Measurements from ENCODE around the gene FIS1. TPM values are rescaled to one million over a fixed set of nuclear protein-coding genes. Genes with fewer than 3 reads are reported as not detected.
"Not testable (repeated sequence)": the region's sequence is repeated elsewhere in the genome, so short reads cannot be mapped to it uniquely, and the experiment has no call there.

The FIS1 gene
- total RNA-seq, 4 donors from 2014 or later, result 129 to 251 (median 233) TPM

DNA sequence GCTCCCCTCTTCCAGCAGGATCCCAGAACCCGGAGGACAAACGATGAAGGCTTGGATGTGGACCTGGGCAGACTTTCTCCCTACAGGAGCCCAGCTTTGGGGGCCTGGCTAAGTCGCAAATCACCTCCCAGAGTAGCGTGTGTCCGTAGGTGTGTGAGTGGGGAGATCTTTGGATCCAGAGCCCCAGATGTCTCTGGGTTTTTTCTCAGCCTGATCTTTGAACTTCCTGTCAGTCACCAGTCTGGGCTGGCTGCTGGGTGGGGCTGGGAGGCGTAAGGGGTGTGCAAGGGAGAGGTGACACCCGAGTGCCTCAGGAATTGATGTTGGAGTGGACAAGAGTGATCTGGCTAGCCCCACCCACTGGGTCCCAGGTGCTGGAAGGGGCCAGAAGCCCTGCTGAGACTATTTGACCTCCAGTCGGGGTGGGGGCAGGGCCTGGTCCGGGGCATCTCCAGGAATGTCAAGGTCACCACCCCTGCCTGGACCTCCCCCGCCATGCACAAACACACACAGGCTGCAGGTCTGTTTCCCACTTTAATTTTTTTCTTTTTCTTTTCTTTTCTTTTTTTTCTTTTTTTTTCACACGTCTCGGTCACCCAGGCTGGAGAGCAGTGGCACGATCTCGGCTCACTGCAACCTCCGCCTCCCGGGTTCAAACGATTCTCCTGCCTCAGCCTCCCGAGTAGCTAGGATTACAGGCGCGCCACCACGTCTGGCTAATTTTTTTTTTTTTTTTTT lies 43.9 kb downstream of the FIS1 start, which contains the start of gene MOGAT3:
Gene MOGAT3, minus strand, starts transcription at position 175 of the 738 bp plus-strand sequence. CDS start 182 bp downstream, outside the sequence.
- H3K4me3 ChIP-seq, result no peak within 1 kb of the TSS
- TF ChIP-seq POLR2A (IDR thresholded peaks at IDR 0.05), result no peak
- TF ChIP-seq, protein P1, sequence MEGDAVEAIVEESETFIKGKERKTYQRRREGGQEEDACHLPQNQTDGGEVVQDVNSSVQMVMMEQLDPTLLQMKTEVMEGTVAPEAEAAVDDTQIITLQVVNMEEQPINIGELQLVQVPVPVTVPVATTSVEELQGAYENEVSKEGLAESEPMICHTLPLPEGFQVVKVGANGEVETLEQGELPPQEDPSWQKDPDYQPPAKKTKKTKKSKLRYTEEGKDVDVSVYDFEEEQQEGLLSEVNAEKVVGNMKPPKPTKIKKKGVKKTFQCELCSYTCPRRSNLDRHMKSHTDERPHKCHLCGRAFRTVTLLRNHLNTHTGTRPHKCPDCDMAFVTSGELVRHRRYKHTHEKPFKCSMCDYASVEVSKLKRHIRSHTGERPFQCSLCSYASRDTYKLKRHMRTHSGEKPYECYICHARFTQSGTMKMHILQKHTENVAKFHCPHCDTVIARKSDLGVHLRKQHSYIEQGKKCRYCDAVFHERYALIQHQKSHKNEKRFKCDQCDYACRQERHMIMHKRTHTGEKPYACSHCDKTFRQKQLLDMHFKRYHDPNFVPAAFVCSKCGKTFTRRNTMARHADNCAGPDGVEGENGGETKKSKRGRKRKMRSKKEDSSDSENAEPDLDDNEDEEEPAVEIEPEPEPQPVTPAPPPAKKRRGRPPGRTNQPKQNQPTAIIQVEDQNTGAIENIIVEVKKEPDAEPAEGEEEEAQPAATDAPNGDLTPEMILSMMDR (IDR thresholded peaks at IDR 0.05), result no peak
- peaks cover 0 to 12% of the 10 kb centered on the region in 2 donors for H3K27me3 ChIP-seq
- no peak for DNase-seq
- no peaks in the 10 kb centered on the region for H3K9me3 ChIP-seq
- no peak within 1 kb of the TSS for H3K27ac ChIP-seq
- intact Hi-C loops (cut with DNase I; ENCODE audit: low total_unique reads), result no loop called here
- H3K4me1 ChIP-seq, result peaks cover 0 to 4% of the 10 kb centered on the region in 2 donors
- no peaks in the 10 kb centered on the region for H3K36me3 ChIP-seq

DNA sequence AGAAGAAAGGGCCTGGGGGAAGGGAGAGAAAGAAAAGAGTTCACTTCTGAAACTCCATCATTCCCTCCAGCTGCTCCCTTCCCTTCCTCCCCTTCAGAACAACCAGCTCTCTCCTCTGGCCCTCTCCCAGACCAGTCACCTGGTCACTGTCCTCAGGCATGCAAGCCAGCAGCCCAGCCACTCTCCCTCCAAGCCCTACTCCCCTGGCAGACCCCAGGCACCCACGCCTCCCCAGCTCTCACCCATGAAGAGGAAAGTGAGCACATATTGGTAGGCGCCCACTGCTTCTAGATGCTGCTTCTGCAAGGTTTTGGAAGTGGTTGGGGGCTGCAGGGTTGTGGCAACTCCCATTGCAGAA lies 44.4 kb downstream of the FIS1 start:
- Histone ChIP-seq H3K27ac (no peak overlapping the region), H3K9me3 (no peaks in the 10 kb centered on the region), H3K4me3 (no peak overlapping the region), H3K4me1 (peaks cover 0 to 4% of the 10 kb centered on the region in 2 donors), H3K27me3 (peaks cover 0 to 12% of the 10 kb centered on the region in 2 donors), H3K36me3 (no peaks in the 10 kb centered on the region)
- no peak for DNase-seq
- TF ChIP-seq POLR2A (IDR thresholded peaks at IDR 0.05), result no peak
- TF ChIP-seq, protein P1 (IDR thresholded peaks at IDR 0.05), result no peak
- intact Hi-C loops (cut with DNase I; ENCODE audit: low total_unique reads), result no loop called here

DNA sequence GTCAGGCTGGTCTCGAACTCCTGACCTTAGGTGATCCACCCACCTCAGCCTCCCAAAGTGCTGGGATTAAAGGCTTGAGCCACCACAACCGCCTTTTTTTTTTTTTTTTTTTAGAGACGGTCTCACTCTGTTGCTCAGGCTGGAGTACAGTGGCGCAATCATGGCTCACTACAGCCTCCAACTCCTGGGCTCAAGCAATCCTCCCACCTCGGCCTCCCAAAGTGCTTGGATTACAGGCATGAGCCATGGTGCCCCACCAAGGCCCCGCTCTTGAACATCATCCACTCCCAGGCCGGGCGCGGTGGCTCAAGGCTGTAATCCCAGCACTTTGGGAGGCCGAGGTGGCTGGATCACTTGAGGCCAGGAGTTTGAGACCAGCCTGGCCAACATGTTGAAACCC lies 45.4 kb downstream of the FIS1 start:
- H3K4me1 ChIP-seq; H3K4me3 ChIP-seq; H3K27ac ChIP-seq; H3K9me3 ChIP-seq; H3K36me3 ChIP-seq; DNase-seq; intact Hi-C loops (cut with DNase I; ENCODE audit: low total_unique reads): not testable (repeated sequence)
- H3K27me3 ChIP-seq, result peaks cover 0 to 12% of the 10 kb centered on the region in 2 donors

DNA sequence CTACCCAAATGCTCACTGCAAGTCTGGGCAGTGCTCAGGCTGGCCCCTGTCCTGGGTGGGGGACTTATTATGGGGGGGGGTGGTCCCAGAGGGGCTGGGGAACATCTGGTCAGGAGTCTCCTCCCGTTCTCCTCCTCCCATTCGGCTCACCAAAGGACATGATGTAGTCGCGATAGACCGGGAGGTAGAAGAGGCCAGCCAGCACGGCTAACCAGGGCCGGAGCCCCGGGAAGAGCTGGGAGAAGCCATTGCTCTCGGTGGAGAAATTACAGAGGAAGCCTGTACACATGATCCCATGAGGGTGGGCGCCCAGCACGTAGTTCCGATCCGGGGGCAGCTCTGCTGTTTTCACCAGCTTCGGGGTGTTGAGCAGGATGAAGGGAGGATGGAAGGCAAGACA lies 46.4 kb downstream of the FIS1 start:
- H3K9me3 ChIP-seq, result no peaks in the 10 kb centered on the region
- peaks cover 0 to 12% of the 10 kb centered on the region in 2 donors for H3K27me3 ChIP-seq
- TF ChIP-seq, protein P1 (IDR thresholded peaks at IDR 0.05), result no peak
- TF ChIP-seq POLR2A (IDR thresholded peaks at IDR 0.05), result no peak
- no peak for DNase-seq
- H3K27ac ChIP-seq, result no peak overlapping the region
- H3K36me3 ChIP-seq, result no peaks in the 10 kb centered on the region
- intact Hi-C loops (cut with DNase I; ENCODE audit: low total_unique reads), result no loop called here
- no peak overlapping the region for H3K4me3 ChIP-seq
- peaks cover 0 to 4% of the 10 kb centered on the region in 2 donors for H3K4me1 ChIP-seq

DNA sequence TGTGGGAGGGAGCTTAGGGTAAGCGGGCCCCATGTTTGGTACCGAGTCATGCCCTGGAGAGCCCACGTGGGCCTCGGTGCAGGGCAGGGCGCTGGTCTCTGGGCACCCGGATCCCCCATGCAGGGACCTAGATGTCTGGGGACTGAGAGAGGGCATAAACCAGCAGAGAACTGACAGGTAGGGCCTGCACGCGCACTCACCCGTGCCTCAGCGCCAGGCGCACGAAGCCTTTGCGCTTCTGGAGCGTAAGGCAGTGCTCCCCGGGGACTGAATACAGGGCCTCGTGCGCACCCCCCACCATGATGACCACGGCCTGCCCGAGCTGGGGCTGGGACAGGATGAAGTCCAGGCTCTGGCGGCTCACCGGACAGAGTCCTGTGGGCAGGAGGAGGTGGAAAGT lies 46.9 kb downstream of the FIS1 start:
- intact Hi-C loops (cut with DNase I; ENCODE audit: low total_unique reads), result no loop called here
- TF ChIP-seq, protein P1 (IDR thresholded peaks at IDR 0.05), result no peak
- no peak for TF ChIP-seq POLR2A (IDR thresholded peaks at IDR 0.05)

More for the DNA sequence above, 46.9 kb downstream of the FIS1 start:
- Histone ChIP-seq H3K27ac (no peak overlapping the region), H3K9me3 (no peaks in the 10 kb centered on the region), H3K36me3 (no peaks in the 10 kb centered on the region), H3K4me1 (peaks cover 0 to 4% of the 10 kb centered on the region in 2 donors), H3K4me3 (no peak overlapping the region), H3K27me3 (peaks cover 0 to 12% of the 10 kb centered on the region in 2 donors)
- no peak for DNase-seq
